ENCODE data around the gene MACROD2. TPM values are rescaled to one million over a fixed set of nuclear protein-coding genes. Genes with fewer than 3 reads are reported as not detected.

The MACROD2 gene
- total and polyA plus RNA-seq, 2 donors (not counting 1 experiment from before 2014, with no cell fraction given): 5.3 to 6.7 TPM

DNA sequence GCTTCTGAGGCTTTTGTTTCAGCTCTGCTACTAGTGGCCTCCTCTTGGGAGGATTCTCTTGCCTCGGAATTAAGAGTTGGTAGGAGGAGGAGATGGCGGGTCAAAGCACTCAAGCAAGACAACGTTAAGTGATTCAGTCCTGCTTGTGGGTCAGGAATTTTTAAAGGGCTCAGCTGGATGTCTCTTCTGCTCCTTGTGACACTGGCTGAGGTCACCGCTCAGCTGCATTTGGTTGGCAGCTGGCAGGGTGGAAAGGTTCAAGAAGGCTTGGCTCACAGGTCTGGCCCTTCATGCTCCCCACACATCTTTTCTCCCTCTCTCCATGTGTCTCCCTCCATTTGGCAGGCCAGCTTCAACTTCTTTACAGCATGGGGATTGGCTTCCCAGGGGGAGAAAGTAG, 1936.6 kb downstream of the MACROD2 start:
- TF ChIP-seq, protein P1, sequence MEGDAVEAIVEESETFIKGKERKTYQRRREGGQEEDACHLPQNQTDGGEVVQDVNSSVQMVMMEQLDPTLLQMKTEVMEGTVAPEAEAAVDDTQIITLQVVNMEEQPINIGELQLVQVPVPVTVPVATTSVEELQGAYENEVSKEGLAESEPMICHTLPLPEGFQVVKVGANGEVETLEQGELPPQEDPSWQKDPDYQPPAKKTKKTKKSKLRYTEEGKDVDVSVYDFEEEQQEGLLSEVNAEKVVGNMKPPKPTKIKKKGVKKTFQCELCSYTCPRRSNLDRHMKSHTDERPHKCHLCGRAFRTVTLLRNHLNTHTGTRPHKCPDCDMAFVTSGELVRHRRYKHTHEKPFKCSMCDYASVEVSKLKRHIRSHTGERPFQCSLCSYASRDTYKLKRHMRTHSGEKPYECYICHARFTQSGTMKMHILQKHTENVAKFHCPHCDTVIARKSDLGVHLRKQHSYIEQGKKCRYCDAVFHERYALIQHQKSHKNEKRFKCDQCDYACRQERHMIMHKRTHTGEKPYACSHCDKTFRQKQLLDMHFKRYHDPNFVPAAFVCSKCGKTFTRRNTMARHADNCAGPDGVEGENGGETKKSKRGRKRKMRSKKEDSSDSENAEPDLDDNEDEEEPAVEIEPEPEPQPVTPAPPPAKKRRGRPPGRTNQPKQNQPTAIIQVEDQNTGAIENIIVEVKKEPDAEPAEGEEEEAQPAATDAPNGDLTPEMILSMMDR (IDR thresholded peaks at IDR 0.05): no peak
- no peak for TF ChIP-seq EZH2 (IDR thresholded peaks at IDR 0.05; ENCODE audit: borderline replicate concordance, insufficient read depth, low read depth, low read length, poor library complexity, severe bottlenecking)
- H4K20me1 ChIP-seq (ENCODE audit: control insufficient read depth, insufficient read depth, low read length, poor library complexity, severe bottlenecking): no peaks in the 10 kb centered on the region

GRCh38 chr20:15937179-15937578, 1941.9 kb downstream of the MACROD2 start:
- H3K36me3 ChIP-seq (replicated peaks in 1 of 2; ENCODE audit: control extremely low read depth in 1 of 2, control insufficient read depth in 1 of 2, extremely low read depth in 1 of 2, insufficient read depth in 2 of 2, low read length in 1 of 2): no peaks in the 10 kb centered on the region
- H3K4me3 Mint-ChIP-seq: peak overlapping the region; percentile 77
- peaks cover 1 to 10% (median 7%) of the 10 kb centered on the region in 3 donors for H3K9me3 ChIP-seq (ENCODE audit: control extremely low read depth in 1 of 3, control insufficient read depth in 2 of 3, insufficient read depth in 1 of 3, low read length in 2 of 3)
- H3K4me2 ChIP-seq (replicated peaks; ENCODE audit: low read depth, low read length, poor library complexity, severe bottlenecking): peak overlapping the region; percentile 66
- ChIA-PET POLR2A (no interaction called here), CTCF (no interaction called here)
- WGBS (ENCODE audit: insufficient coverage): 16% methylated on average over 2 of the region's 3 CpGs
- ATAC-seq (ENCODE audit: low read depth) (peak; percentile 89), DNase-seq (peak; percentile 63)
- peak overlapping the region; percentile 28 to 61 for H3K27ac ChIP-seq (ENCODE audit: low read length in 2 of 2)
- peak overlapping the region; percentile 43 for H2AFZ ChIP-seq (ENCODE audit: insufficient read depth, low read depth, low read length, poor library complexity, severe bottlenecking)
- H3K4me3 ChIP-seq (ENCODE audit: control extremely low read depth in 1 of 5, extremely low read depth in 1 of 5, insufficient read depth in 1 of 5, low read depth in 2 of 5, low read length in 4 of 5): peak overlapping the region in 4 of 5 experiments; percentile 23 to 51 (median 40)
- H3K4me1 Mint-ChIP-seq: peaks cover 53% of the 10 kb centered on the region
- H3K9me3 Mint-ChIP-seq (ENCODE audit: insufficient read depth): peaks cover 5% of the 10 kb centered on the region
- H3K4me1 ChIP-seq (ENCODE audit: control insufficient read depth in 2 of 2, insufficient read depth in 2 of 2, low read length in 2 of 2): peaks cover 27 to 42% of the 10 kb centered on the region in 2 donors
- H3K9ac ChIP-seq (ENCODE audit: low read length): peak overlapping the region; percentile 47
- H3K79me2 ChIP-seq (ENCODE audit: control insufficient read depth, insufficient read depth, low read length): peaks cover 22% of the 10 kb centered on the region
- H3K27me3 Mint-ChIP-seq: no peaks in the 10 kb centered on the region
- TF ChIP-seq EZH2 (IDR thresholded peaks at IDR 0.05; ENCODE audit: borderline replicate concordance, insufficient read depth, low read depth, low read length, poor library complexity, severe bottlenecking): no peak
- TF ChIP-seq, protein P1 (IDR thresholded peaks at IDR 0.05): no peak
- peak overlapping the region; percentile 85 for H3K27ac Mint-ChIP-seq
- intact Hi-C loops (cut with micrococcal nuclease): loop anchor here (5.0 to 10.0 kb wide), 2 partner anchors 50 to 442 kb away; no protein-coding TSS in a partner anchor
- no peaks in the 10 kb centered on the region for H3K27me3 ChIP-seq (replicated peaks in 1 of 4; ENCODE audit: control extremely low read depth in 1 of 4, control insufficient read depth in 3 of 4, insufficient read depth in 4 of 4, low read length in 3 of 4)
- H4K20me1 ChIP-seq (ENCODE audit: control insufficient read depth, insufficient read depth, low read length, poor library complexity, severe bottlenecking): no peaks in the 10 kb centered on the region

More for the DNA sequence above, 1936.6 kb downstream of the MACROD2 start:
- H2AFZ ChIP-seq (ENCODE audit: insufficient read depth, low read depth, low read length, poor library complexity, severe bottlenecking): no peak overlapping the region
- H3K4me2 ChIP-seq (replicated peaks; ENCODE audit: low read depth, low read length, poor library complexity, severe bottlenecking): no peak overlapping the region
- H3K27ac ChIP-seq (ENCODE audit: low read length in 2 of 2): no peak overlapping the region
- ChIA-PET POLR2A (no interaction called here), CTCF (interaction anchor here (0.7 to 1.4 kb wide), 5 partner anchors 8 to 544 kb away, joined by 3 to 4 read pairs (median 3); no protein-coding TSS in a partner anchor)
- Mint-ChIP-seq H3K9me3 (ENCODE audit: insufficient read depth) (no peaks in the 10 kb centered on the region), H3K4me1 (peaks cover 29% of the 10 kb centered on the region), H3K27ac (no peak overlapping the region), H3K27me3 (no peaks in the 10 kb centered on the region), H3K4me3 (no peak overlapping the region)
- intact Hi-C loops (cut with micrococcal nuclease): loop anchor here (10.0 kb wide), 1 partner anchor 437 kb away; no protein-coding TSS in a partner anchor
- peaks cover 0 to 4% (median 0%) of the 10 kb centered on the region in 3 donors for H3K9me3 ChIP-seq (ENCODE audit: control extremely low read depth in 1 of 3, control insufficient read depth in 2 of 3, insufficient read depth in 1 of 3, low read length in 2 of 3)
- no peak overlapping the region for H3K4me3 ChIP-seq (ENCODE audit: control extremely low read depth in 1 of 5, extremely low read depth in 1 of 5, insufficient read depth in 1 of 5, low read depth in 2 of 5, low read length in 4 of 5)
- H3K9ac ChIP-seq (ENCODE audit: low read length): no peak overlapping the region
- DNase-seq (no peak), ATAC-seq (ENCODE audit: low read depth) (no peak)
- WGBS (ENCODE audit: insufficient coverage): 95% methylated on average over 4 of the region's 4 CpGs
- H3K4me1 ChIP-seq (ENCODE audit: control insufficient read depth in 2 of 2, insufficient read depth in 2 of 2, low read length in 2 of 2): peaks cover 16 to 19% of the 10 kb centered on the region in 2 donors
- no peaks in the 10 kb centered on the region for H3K27me3 ChIP-seq (replicated peaks in 1 of 4; ENCODE audit: control extremely low read depth in 1 of 4, control insufficient read depth in 3 of 4, insufficient read depth in 4 of 4, low read length in 3 of 4)
- H3K79me2 ChIP-seq (ENCODE audit: control insufficient read depth, insufficient read depth, low read length): no peaks in the 10 kb centered on the region
- H3K36me3 ChIP-seq (replicated peaks in 1 of 2; ENCODE audit: control extremely low read depth in 1 of 2, control insufficient read depth in 1 of 2, extremely low read depth in 1 of 2, insufficient read depth in 2 of 2, low read length in 1 of 2): no peaks in the 10 kb centered on the region
